ENCODE results near the gene ATF1.
"Not testable (repeated sequence)": the region's sequence is repeated elsewhere in the genome, so short reads cannot be mapped to it uniquely, and the experiment has no call there.

The ATF1 gene

GRCh38 chr12:50753232-50753769 lies 10.6 kb upstream of the ATF1 start:
- peak; percentile 34 for DNase-seq

GRCh38 chr12:50764286-50765094 lies 589 bp downstream of the ATF1 start:
- peak; percentile 44 for DNase-seq

- DNase-seq: peak; percentile 47
Measured at GRCh38 chr12:50765095-50765911, 1.4 kb downstream of the ATF1 start.

- DNase-seq: no peak
Measured at GRCh38 chr12:50768391-50768790, 4.5 kb downstream of the ATF1 start.

- DNase-seq: not testable (repeated sequence)
Measured at GRCh38 chr12:50768813-50769212, 4.9 kb downstream of the ATF1 start.

GRCh38 chr12:50771409-50771808 lies 7.5 kb downstream of the ATF1 start:
- no peak for DNase-seq

GRCh38 chr12:50772470-50772869 lies 8.6 kb downstream of the ATF1 start:
- no peak for DNase-seq

GRCh38 chr12:50772877-50773276 lies 9.0 kb downstream of the ATF1 start:
- DNase-seq: no peak

- no peak for DNase-seq
Measured at GRCh38 chr12:50775251-50775650, 11.3 kb downstream of the ATF1 start.

- DNase-seq: no peak
Measured at GRCh38 chr12:50776749-50777728, 13.1 kb downstream of the ATF1 start.

GRCh38 chr12:50778663-50779590 lies 15.0 kb downstream of the ATF1 start:
- DNase-seq: no peak

GRCh38 chr12:50780013-50780412 lies 16.1 kb downstream of the ATF1 start:
- DNase-seq: no peak

GRCh38 chr12:50784501-50784900 lies 20.6 kb downstream of the ATF1 start:
- DNase-seq: no peak

GRCh38 chr12:50785406-50786001 lies 21.6 kb downstream of the ATF1 start:
- DNase-seq: no peak

- no peak for DNase-seq
Measured at GRCh38 chr12:50786498-50787231, 22.8 kb downstream of the ATF1 start.

- no peak for DNase-seq
Measured at GRCh38 chr12:50787618-50788017, 23.7 kb downstream of the ATF1 start.

- DNase-seq: no peak
Measured at GRCh38 chr12:50788561-50788960, 24.7 kb downstream of the ATF1 start.

- peak; percentile 16 for DNase-seq
Measured at GRCh38 chr12:50790081-50790480, 26.2 kb downstream of the ATF1 start.

GRCh38 chr12:50799908-50800307 lies 36.0 kb downstream of the ATF1 start:
- peak; percentile 16 for DNase-seq

- no peak for DNase-seq
Measured at GRCh38 chr12:50803230-50803875, 39.5 kb downstream of the ATF1 start.
